Measurements from ENCODE around the gene SFXN2. TPM values are rescaled to one million over a fixed set of nuclear protein-coding genes. Genes with fewer than 3 reads are reported as not detected.

The SFXN2 gene
- total RNA-seq, 1 experiment from 2014 or later, result 12.9 TPM

DNA sequence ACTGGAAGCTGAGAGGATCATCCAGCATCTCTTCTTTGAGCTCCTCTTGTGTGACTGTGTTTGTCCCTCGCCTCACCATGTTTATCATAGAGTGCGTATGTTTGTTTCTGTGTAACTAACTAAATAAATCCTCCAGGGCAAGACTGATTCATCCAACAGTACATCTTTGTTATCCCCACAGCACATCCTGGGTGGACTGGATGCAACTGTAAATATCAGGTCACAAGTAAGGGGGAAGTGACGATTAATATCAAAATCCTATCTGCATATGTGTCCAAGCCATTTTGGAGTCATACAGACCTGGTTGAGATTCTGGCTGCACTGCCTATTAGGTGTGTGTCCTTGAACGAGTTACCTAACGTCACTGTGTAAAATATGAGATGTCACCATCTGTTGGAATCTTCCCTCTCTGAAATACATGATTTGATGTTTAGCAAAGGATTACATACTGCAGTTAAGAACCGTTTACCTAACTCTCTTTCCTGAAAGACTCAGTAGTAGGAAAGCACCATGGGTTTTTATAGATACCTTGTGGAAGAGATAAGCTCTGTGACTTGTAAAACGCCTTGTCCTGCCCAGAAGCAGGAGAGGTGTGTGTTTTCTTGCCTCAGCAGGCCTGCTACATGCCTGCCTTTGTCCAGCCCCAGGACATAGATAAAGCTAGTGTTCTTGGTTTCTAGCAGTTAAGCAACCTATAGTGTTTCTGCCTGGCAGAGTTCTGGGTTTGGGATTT is 55.1 kb downstream of the SFXN2 start:
- Mint-ChIP-seq H3K27me3 (ENCODE audit: insufficient read depth, unreplicated experiment) (no peaks in the 10 kb centered on the region), H3K9me3 (ENCODE audit: unreplicated experiment) (no peaks in the 10 kb centered on the region), H3K27ac (ENCODE audit: low read depth, unreplicated experiment) (peak overlapping the region; percentile 78), H3K36me3 (ENCODE audit: insufficient read depth, unreplicated experiment) (peaks cover 16% of the 10 kb centered on the region), H3K4me1 (ENCODE audit: insufficient read depth, unreplicated experiment) (peaks cover 41% of the 10 kb centered on the region), H3K4me3 (ENCODE audit: unreplicated experiment) (peak overlapping the region; percentile 2)
- DNase-seq (ENCODE audit: unreplicated experiment), result peak; percentile 63
- ChIA-PET CTCF (interaction anchor here (0.7 to 2.3 kb wide), 5 partner anchors 8 to 132 kb away, joined by 3 to 21 read pairs (median 7); partner anchors contain the start of gene BORCS7), POLR2A (interaction anchor here (0.6 to 5.8 kb wide), 19 partner anchors 9 to 367 kb away, joined by 3 to 100 read pairs (median 4); partner anchors contain the start of genes ARL3, BORCS7, SFXN2 and TRIM8)
- TF ChIP-seq, protein P1, sequence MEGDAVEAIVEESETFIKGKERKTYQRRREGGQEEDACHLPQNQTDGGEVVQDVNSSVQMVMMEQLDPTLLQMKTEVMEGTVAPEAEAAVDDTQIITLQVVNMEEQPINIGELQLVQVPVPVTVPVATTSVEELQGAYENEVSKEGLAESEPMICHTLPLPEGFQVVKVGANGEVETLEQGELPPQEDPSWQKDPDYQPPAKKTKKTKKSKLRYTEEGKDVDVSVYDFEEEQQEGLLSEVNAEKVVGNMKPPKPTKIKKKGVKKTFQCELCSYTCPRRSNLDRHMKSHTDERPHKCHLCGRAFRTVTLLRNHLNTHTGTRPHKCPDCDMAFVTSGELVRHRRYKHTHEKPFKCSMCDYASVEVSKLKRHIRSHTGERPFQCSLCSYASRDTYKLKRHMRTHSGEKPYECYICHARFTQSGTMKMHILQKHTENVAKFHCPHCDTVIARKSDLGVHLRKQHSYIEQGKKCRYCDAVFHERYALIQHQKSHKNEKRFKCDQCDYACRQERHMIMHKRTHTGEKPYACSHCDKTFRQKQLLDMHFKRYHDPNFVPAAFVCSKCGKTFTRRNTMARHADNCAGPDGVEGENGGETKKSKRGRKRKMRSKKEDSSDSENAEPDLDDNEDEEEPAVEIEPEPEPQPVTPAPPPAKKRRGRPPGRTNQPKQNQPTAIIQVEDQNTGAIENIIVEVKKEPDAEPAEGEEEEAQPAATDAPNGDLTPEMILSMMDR (IDR thresholded peaks at IDR 0.05; ENCODE audit: unreplicated experiment), result no peak
- no TSS peak for BruUV-seq (replicated peaks)
- intact Hi-C loops (cut with micrococcal nuclease), result no loop called here

DNA sequence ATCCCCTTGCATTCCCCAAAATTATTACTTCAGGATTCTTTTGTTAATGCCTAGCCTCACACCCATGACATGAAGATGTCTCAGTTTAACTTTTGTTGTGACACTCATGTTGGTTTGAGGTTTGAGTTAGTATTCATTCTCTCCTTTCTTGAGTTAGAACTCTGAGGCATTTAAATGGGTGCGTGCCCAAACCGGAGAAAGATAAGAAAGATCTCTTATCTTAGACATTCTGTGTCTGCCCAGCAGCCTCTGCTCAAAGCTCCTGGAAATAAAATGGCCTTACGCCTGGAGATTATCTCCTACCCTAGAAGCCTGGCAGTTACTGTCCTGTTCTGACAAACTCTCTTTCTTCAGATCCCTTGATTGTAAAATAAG is 55.7 kb downstream of the SFXN2 start:
- ChIA-PET CTCF (interaction anchor here (1.0 to 2.3 kb wide), 3 partner anchors 16 to 132 kb away, joined by 3 to 21 read pairs (median 8); partner anchors contain the start of gene BORCS7), POLR2A (interaction anchor here (0.7 to 5.8 kb wide), 16 partner anchors 10 to 304 kb away, joined by 3 to 100 read pairs (median 6); partner anchors contain the start of genes ARL3, BORCS7, SFXN2 and TRIM8)
- Mint-ChIP-seq H3K4me3 (ENCODE audit: unreplicated experiment) (no peak overlapping the region), H3K36me3 (ENCODE audit: insufficient read depth, unreplicated experiment) (peaks cover 16% of the 10 kb centered on the region), H3K9me3 (ENCODE audit: unreplicated experiment) (no peaks in the 10 kb centered on the region), H3K27me3 (ENCODE audit: insufficient read depth, unreplicated experiment) (no peaks in the 10 kb centered on the region), H3K27ac (ENCODE audit: low read depth, unreplicated experiment) (peak overlapping the region; percentile 78), H3K4me1 (ENCODE audit: insufficient read depth, unreplicated experiment) (peaks cover 37% of the 10 kb centered on the region)
- BruUV-seq (replicated peaks), result no TSS peak
- DNase-seq (ENCODE audit: unreplicated experiment), result no peak
- intact Hi-C loops (cut with micrococcal nuclease), result no loop called here
- TF ChIP-seq, protein P1 (IDR thresholded peaks at IDR 0.05; ENCODE audit: unreplicated experiment), result no peak

- POLR2A ChIA-PET, result interaction anchor here (0.5 to 5.8 kb wide), 10 partner anchors 11 to 994 kb away, joined by 3 to 100 read pairs (median 6); partner anchors contain the start of genes ARL3, SFXN2, TRIM8 and WBP1L
- intact Hi-C loops (cut with micrococcal nuclease), result no loop called here
- no TSS peak for BruUV-seq (replicated peaks)
- peaks cover 21% of the 10 kb centered on the region for H3K36me3 Mint-ChIP-seq (ENCODE audit: insufficient read depth, unreplicated experiment)
- peaks cover 32% of the 10 kb centered on the region for H3K4me1 Mint-ChIP-seq (ENCODE audit: insufficient read depth, unreplicated experiment)
- no peak overlapping the region for H3K4me3 Mint-ChIP-seq (ENCODE audit: unreplicated experiment)
- H3K27me3 Mint-ChIP-seq (ENCODE audit: insufficient read depth, unreplicated experiment), result no peaks in the 10 kb centered on the region
- TF ChIP-seq, protein P1 (IDR thresholded peaks at IDR 0.05; ENCODE audit: unreplicated experiment), result no peak
- peak overlapping the region; percentile 78 for H3K27ac Mint-ChIP-seq (ENCODE audit: low read depth, unreplicated experiment)
- no peaks in the 10 kb centered on the region for H3K9me3 Mint-ChIP-seq (ENCODE audit: unreplicated experiment)
- CTCF ChIA-PET, result interaction anchor here (1.1 to 1.7 kb wide), 2 partner anchors 17 to 50 kb away, joined by 4 to 12 read pairs; no protein-coding TSS in a partner anchor
- DNase-seq (ENCODE audit: unreplicated experiment), result no peak
Observed at GRCh38 chr10:102770792-102771191, 56.4 kb downstream of the SFXN2 start.

DNA sequence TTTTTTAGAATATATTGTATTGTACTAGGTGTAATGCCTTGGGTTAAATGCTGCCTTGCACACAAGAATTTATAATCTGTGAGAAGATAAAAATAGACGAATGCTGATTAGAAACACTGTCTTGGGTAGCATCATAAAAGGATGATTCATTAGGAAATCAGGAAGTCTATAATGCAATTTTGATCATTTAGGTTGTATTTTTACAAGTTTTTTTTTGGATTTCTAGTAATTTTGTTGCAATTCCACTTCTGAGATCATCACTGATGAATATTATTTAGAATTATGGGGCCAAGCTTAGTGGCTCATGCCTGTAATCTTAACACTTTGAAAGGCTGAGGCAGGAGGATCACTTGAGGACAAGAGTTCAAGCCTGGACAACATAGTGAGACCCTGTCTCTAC is 58.9 kb downstream of the SFXN2 start:
- DNase-seq (ENCODE audit: unreplicated experiment), result no peak
- TF ChIP-seq, protein P1 (IDR thresholded peaks at IDR 0.05; ENCODE audit: unreplicated experiment), result no peak
- H3K4me1 Mint-ChIP-seq (ENCODE audit: insufficient read depth, unreplicated experiment), result peaks cover 43% of the 10 kb centered on the region
- POLR2A ChIA-PET, result interaction anchor here (0.6 to 5.8 kb wide), 3 partner anchors 9 to 270 kb away, joined by 3 to 100 read pairs (median 35); partner anchors contain the start of gene WBP1L
- peaks cover 21% of the 10 kb centered on the region for H3K36me3 Mint-ChIP-seq (ENCODE audit: insufficient read depth, unreplicated experiment)
- intact Hi-C loops (cut with micrococcal nuclease), result no loop called here
- H3K27ac Mint-ChIP-seq (ENCODE audit: low read depth, unreplicated experiment), result no peak overlapping the region
- CTCF ChIA-PET, result interaction anchor here (0.5 to 1.6 kb wide), 3 partner anchors 20 to 33 kb away, joined by 5 to 9 read pairs (median 6); no protein-coding TSS in a partner anchor
- BruUV-seq (replicated peaks), result no TSS peak
- no peaks in the 10 kb centered on the region for H3K27me3 Mint-ChIP-seq (ENCODE audit: insufficient read depth, unreplicated experiment)
- no peaks in the 10 kb centered on the region for H3K9me3 Mint-ChIP-seq (ENCODE audit: unreplicated experiment)
- no peak overlapping the region for H3K4me3 Mint-ChIP-seq (ENCODE audit: unreplicated experiment)
